Osteocyte (in vitro differentiated cells): ENCODE measurements around the gene FSTL4. TPM values are rescaled to one million over a fixed set of nuclear protein-coding genes. Genes with fewer than 3 reads are reported as not detected.

Experiments used
- DNase-seq: peaks from one replicate; pipeline ENCODE4 v3.0.0; 2021; ENCODE audit warnings: mixed read lengths; ENCODE audit not compliant: unreplicated experiment; ENCODE audit errors: extremely low spot score
- H3K27ac Mint-ChIP-seq: one replicate; pipeline ENCODE4 v1.8.0; 2021; ENCODE audit warnings: mild to moderate bottlenecking, mixed read lengths; ENCODE audit not compliant: unreplicated experiment
- H3K27me3 Mint-ChIP-seq: one replicate; pipeline ENCODE4 v1.8.0; 2021; ENCODE audit warnings: mixed read lengths; ENCODE audit not compliant: unreplicated experiment
- H3K36me3 Mint-ChIP-seq: one replicate; pipeline ENCODE4 v1.8.0; 2021; ENCODE audit warnings: mixed read lengths; ENCODE audit not compliant: unreplicated experiment
- H3K4me1 Mint-ChIP-seq: one replicate; pipeline ENCODE4 v1.8.0; 2021; ENCODE audit warnings: mixed read lengths; ENCODE audit not compliant: unreplicated experiment
- H3K4me3 Mint-ChIP-seq: one replicate; pipeline ENCODE4 v1.8.0; 2021; ENCODE audit warnings: mild to moderate bottlenecking, moderate library complexity, mixed read lengths; ENCODE audit not compliant: unreplicated experiment
- H3K9me3 Mint-ChIP-seq: one replicate; pipeline ENCODE4 v1.8.0; 2021; ENCODE audit warnings: mixed read lengths; ENCODE audit not compliant: unreplicated experiment
- total RNA-seq: library from RNA; stranded (reverse); gene quantifications from 2 replicates; pipeline ENCODE4 v1.2.1, GENCODE V29; 2021
- TF ChIP-seq, protein P1 (sequence below): fragments of 200-600 bp; sonication (generic); IDR thresholded peaks from 2 replicates; pipeline ENCODE4 v1.5.0; 2021; ENCODE audit warnings: antibody characterized with exemption, mild to moderate bottlenecking, moderate library complexity

Gene FSTL4
- total RNA-seq, 1 donor from 2014 or later: not detected

DNA sequence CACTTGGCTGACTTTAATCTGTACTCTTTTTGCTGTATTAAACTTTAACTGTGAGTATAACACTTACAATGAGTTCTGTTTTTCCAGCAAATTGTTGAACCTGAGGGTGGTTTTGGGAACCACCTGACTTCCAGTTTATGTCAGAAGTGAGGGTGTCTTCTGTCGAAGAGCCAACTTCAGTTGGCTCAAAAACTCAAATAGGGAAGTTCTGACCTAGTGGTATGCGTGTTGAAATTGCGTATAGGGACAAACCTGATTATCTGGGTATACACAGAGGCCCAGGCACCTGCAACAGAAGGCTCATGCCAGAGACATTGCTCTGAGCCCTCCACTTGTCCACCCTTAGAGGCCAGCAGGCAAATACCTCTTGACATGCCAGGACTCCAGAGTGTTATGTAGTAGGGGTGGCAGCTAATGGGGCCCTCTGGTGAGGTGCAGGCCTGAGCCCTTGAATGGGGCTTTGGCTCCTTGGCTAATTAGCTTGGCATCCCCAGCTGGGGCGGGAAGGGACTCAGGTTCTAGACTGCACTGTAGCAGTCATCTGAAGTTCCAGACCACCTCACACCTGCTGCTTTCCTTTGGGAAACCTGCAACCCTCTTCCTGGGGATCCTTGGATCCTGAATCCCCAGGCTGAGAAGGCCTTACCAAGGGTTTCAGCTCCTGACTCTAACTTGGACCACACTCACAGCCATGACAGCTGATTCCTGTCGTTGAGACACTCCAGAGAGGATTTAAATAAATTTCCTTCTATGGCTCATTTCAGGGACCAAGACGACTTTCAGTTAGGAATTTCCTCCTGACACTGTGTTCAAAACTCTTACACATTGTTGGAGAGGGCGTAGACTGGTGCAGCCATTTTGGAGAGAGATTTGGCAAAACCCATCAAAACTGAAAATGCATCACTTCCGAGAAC lies 370.9 kb downstream of the FSTL4 start:
- Mint-ChIP-seq H3K27ac (no peak overlapping the region), H3K4me1 (peaks cover 17% of the 10 kb centered on the region), H3K27me3 (peaks cover 3% of the 10 kb centered on the region), H3K4me3 (no peak overlapping the region), H3K9me3 (no peaks in the 10 kb centered on the region), H3K36me3 (no peaks in the 10 kb centered on the region)
- TF ChIP-seq, protein P1, sequence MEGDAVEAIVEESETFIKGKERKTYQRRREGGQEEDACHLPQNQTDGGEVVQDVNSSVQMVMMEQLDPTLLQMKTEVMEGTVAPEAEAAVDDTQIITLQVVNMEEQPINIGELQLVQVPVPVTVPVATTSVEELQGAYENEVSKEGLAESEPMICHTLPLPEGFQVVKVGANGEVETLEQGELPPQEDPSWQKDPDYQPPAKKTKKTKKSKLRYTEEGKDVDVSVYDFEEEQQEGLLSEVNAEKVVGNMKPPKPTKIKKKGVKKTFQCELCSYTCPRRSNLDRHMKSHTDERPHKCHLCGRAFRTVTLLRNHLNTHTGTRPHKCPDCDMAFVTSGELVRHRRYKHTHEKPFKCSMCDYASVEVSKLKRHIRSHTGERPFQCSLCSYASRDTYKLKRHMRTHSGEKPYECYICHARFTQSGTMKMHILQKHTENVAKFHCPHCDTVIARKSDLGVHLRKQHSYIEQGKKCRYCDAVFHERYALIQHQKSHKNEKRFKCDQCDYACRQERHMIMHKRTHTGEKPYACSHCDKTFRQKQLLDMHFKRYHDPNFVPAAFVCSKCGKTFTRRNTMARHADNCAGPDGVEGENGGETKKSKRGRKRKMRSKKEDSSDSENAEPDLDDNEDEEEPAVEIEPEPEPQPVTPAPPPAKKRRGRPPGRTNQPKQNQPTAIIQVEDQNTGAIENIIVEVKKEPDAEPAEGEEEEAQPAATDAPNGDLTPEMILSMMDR: no peak
- DNase-seq: no peak

DNA sequence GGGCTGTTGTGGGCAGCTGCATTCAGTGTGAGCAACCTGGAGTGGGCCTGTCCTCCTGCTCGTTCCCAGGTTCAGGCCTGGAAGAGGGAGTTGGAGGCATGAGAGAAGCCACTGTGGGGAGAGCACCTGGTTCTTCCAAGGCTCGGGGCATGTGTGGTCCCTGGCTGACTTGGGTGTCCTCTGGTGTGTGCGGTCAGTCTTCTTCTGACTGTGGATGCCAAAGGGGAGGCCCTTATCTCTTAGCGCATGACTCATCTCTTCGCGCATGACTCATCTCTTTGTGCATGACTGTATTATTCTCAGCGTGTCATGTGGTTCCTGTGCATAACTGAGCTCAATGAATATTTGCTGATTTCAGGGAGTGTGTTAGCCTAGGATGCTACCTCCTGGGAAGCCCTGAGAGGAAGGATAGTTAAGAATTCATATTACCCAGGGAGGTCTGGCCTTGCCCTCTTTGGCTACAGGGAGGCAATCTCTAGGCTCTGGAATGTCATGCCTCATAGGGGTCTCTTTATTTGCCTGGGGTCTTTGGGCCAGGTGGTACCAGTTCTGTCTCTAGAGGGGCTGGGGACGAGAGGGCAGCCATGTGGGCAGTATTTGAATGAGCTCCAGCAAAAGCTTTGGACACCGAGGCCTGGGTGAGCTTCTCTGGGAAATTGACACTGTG lies 371.8 kb downstream of the FSTL4 start:
- TF ChIP-seq, protein P1: no peak
- Mint-ChIP-seq H3K9me3 (no peaks in the 10 kb centered on the region), H3K4me1 (peaks cover 14% of the 10 kb centered on the region), H3K27ac (peak overlapping the region; percentile 47), H3K4me3 (no peak overlapping the region), H3K27me3 (peaks cover 3% of the 10 kb centered on the region), H3K36me3 (no peaks in the 10 kb centered on the region)
- no peak for DNase-seq

DNA sequence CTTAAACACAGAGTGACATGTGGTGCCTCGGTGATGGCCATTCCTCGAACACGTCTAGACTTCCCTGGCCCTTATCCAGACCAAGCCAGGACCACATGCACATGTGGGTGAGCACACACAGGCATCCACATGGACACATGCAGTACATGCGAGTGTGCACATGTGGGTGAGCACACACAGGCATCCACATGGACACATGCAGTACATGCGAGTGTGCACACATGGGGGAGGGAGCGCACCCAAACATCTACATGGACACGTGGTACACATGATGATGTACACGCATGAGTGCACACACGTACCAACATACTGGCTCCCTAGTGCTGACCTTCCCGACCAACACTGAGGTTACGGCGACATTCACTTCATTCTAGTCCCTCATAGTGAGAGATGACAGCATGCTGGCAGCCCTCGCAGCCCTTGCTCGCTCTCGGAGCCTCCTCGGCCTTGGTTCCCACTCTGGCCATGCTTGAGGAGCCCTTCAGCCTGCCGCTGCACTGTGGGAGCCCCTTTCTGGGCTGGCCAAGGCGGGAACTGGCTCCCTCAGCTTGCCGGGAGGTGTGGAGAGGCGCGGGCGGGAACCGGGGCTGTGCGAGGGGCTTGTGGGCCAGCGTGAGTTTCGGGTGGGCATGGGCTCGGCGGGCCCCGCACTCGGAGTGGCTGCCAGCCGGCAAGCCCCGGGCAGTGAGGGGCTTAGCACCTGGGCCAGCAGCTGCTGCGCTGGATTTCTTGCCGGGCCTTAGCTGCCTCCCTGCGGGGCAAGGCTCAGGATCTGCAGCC lies 373.7 kb downstream of the FSTL4 start:
- DNase-seq: no peak
- Mint-ChIP-seq H3K27me3 (peaks cover 3% of the 10 kb centered on the region), H3K27ac (no peak overlapping the region)

DNA sequence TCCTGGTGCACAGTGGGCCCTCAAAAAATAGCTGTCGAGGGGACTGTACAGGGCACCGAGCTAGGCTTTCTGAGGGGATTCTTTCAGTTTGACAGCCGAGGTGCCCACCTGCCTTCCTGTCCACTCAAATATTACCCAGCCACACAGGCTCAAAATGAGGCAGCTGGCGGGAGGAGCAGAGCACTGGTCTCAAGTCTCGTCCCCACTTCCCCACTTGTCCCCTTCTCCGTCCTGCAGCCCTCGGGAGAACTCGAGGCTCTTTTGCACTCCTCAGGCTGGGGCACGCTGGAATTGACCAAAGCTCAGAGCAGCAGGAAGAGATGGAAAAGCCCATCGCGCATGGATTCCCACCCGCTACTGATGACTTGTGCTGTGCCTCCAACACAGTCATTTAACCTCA lies 375.4 kb downstream of the FSTL4 start:
- H3K27ac Mint-ChIP-seq: no peak overlapping the region

More for the DNA sequence above, 373.7 kb downstream of the FSTL4 start:
- Mint-ChIP-seq H3K9me3 (no peaks in the 10 kb centered on the region), H3K36me3 (no peaks in the 10 kb centered on the region), H3K4me1 (peaks cover 7% of the 10 kb centered on the region), H3K4me3 (no peak overlapping the region)
- TF ChIP-seq, protein P1: no peak

More for the DNA sequence above, 375.4 kb downstream of the FSTL4 start:
- H3K9me3 Mint-ChIP-seq: no peaks in the 10 kb centered on the region
- TF ChIP-seq, protein P1: no peak
- H3K36me3 Mint-ChIP-seq: no peaks in the 10 kb centered on the region
- H3K27me3 Mint-ChIP-seq: peaks cover 3% of the 10 kb centered on the region
- no peak for DNase-seq
- no peak overlapping the region for H3K4me3 Mint-ChIP-seq
- peaks cover 7% of the 10 kb centered on the region for H3K4me1 Mint-ChIP-seq
